Endodermal cell (in vitro differentiated cells): ENCODE data around the gene MTCL1. TPM values are rescaled to one million over a fixed set of nuclear protein-coding genes. Genes with fewer than 3 reads are reported as not detected.
"Not testable (repeated sequence)": the region's sequence is repeated elsewhere in the genome, so short reads cannot be mapped to it uniquely, and the experiment has no call there.

Source experiments
- DNase-seq: peaks from one replicate; pipeline ENCODE4 v3.0.0-alpha.2; 2017
- H3K27ac ChIP-seq: 2 replicates; pipeline ENCODE4 v1.5.1; 2013; ENCODE audit warnings: mild to moderate bottlenecking, low read depth, low read length, moderate library complexity
- H3K27me3 ChIP-seq: 2 replicates; pipeline ENCODE4 v1.6.1; 2013; ENCODE audit warnings: mild to moderate bottlenecking, low read length, moderate library complexity; ENCODE audit not compliant: insufficient read depth, control insufficient read depth, poor library complexity, severe bottlenecking
- H3K36me3 ChIP-seq: 2 replicates; pipeline ENCODE4 v1.7.0; 2013; ENCODE audit warnings: mild to moderate bottlenecking, low read length, moderate library complexity; ENCODE audit not compliant: control insufficient read depth, insufficient read depth
- H3K4me1 ChIP-seq: one replicate; pipeline ENCODE4 v1.7.0; 2013; ENCODE audit warnings: low read length; ENCODE audit not compliant: control insufficient read depth, insufficient read depth
- H3K4me3 ChIP-seq: 2 replicates; pipeline ENCODE4 v1.5.1; 2013; ENCODE audit warnings: mild to moderate bottlenecking, low read length, moderate library complexity
- H3K9ac ChIP-seq: 2 replicates; pipeline ENCODE4 v1.6.1; 2013; ENCODE audit warnings: mild to moderate bottlenecking, low read length, moderate library complexity; ENCODE audit not compliant: poor library complexity, severe bottlenecking; ENCODE audit errors: extremely low read depth
- H3K9me3 ChIP-seq: 2 replicates; pipeline ENCODE4 v1.6.1; 2013; ENCODE audit warnings: mild to moderate bottlenecking, low read length, moderate library complexity; ENCODE audit not compliant: control insufficient read depth
- H3K27ac Mint-ChIP-seq: 2 replicates; pipeline ENCODE4 v1.8.0; 2020; ENCODE audit warnings: mixed read lengths
- H3K27me3 Mint-ChIP-seq: 2 replicates; pipeline ENCODE4 v1.8.0; 2021; ENCODE audit warnings: mild to moderate bottlenecking, mixed read lengths; ENCODE audit not compliant: insufficient read depth
- H3K36me3 Mint-ChIP-seq: 2 replicates; pipeline ENCODE4 v1.8.0; 2020; ENCODE audit warnings: low read depth, mixed read lengths
- H3K4me1 Mint-ChIP-seq: 2 replicates; pipeline ENCODE4 v1.8.0; 2020; ENCODE audit warnings: mixed read lengths
- H3K4me3 Mint-ChIP-seq: 2 replicates; pipeline ENCODE4 v1.8.0; 2020; ENCODE audit warnings: mild to moderate bottlenecking, moderate library complexity, mixed read lengths
- H3K9me3 Mint-ChIP-seq: 2 replicates; pipeline ENCODE4 v1.8.0; 2020; ENCODE audit warnings: mild to moderate bottlenecking, mixed read lengths
- CTCF ChIP-seq: fragments of 200-600 bp; sonication (generic); conservative IDR thresholded peaks from 2 replicates; pipeline ENCODE4 v1.5.0; 2021; ENCODE audit warnings: antibody characterized with exemption, mild to moderate bottlenecking
- WGBS, 2 experiments: methylation state at CpG; one replicate each; pipeline versions ENCODE4 v1.1.5 to v1.1.7; 2013; ENCODE audit warnings: missing lambda C conversion rate in 2 of 2, mixed read lengths in 1 of 2; ENCODE audit not compliant: insufficient coverage in 1 of 2, insufficient read length in 1 of 2; 5-methylcytosine and 5-hydroxymethylcytosine counted together
- total RNA-seq, 2 donors: library from RNA; stranded (reverse); fragmentation: NEBNext Ultra II Directional in 1 of 2; extraction: Animal tissue kit (Norgen Biotek cat#: 25700) in 1 of 2; gene quantifications; 2 replicates in 1 of 2; 3 replicates in 1 of 2; pipeline ENCODE4 v1.2.1, GENCODE V29; 2021

Gene MTCL1
- total RNA-seq, 2 donors from 2014 or later: 15.0 to 26.0 TPM

GRCh38 chr18:8760984-8761383, 55.6 kb downstream of the MTCL1 start:
- H3K4me1 ChIP-seq: no peaks in the 10 kb centered on the region
- no peak overlapping the region for H3K27ac Mint-ChIP-seq
- WGBS, 2 experiments: 88 to 91% methylated on average over 1 to 2 of the region's 2 CpGs
- peaks cover 21% of the 10 kb centered on the region for H3K9me3 ChIP-seq
- no peaks in the 10 kb centered on the region for H3K27me3 Mint-ChIP-seq
- no peaks in the 10 kb centered on the region for H3K27me3 ChIP-seq
- H3K36me3 ChIP-seq: no peaks in the 10 kb centered on the region
- peaks cover 17% of the 10 kb centered on the region for H3K9me3 Mint-ChIP-seq
- TF ChIP-seq CTCF: no peak
- H3K4me3 ChIP-seq: no peak overlapping the region
- peaks cover 42% of the 10 kb centered on the region for H3K36me3 Mint-ChIP-seq
- H3K9ac ChIP-seq: no peak overlapping the region
- H3K4me3 Mint-ChIP-seq: no peak overlapping the region
- no peak for DNase-seq
- H3K4me1 Mint-ChIP-seq: peaks cover 13% of the 10 kb centered on the region
- H3K27ac ChIP-seq: no peak overlapping the region

- not testable (repeated sequence) for H3K27me3 ChIP-seq, H3K9ac ChIP-seq, DNase-seq, H3K27ac ChIP-seq, H3K4me3 ChIP-seq, H3K4me3 Mint-ChIP-seq, H3K36me3 ChIP-seq, H3K27me3 Mint-ChIP-seq, H3K27ac Mint-ChIP-seq, H3K4me1 ChIP-seq
- peaks cover 21% of the 10 kb centered on the region for H3K9me3 ChIP-seq
- Mint-ChIP-seq H3K4me1 (peaks cover 13% of the 10 kb centered on the region), H3K9me3 (peaks cover 17% of the 10 kb centered on the region), H3K36me3 (peaks cover 42% of the 10 kb centered on the region)
- 85 to 100% methylated on average over 1 to 3 of the region's 3 CpGs for WGBS, 2 experiments
These were observed 56.2 kb downstream of the MTCL1 start for GRCh38 chr18:8761535-8761934.

- H3K9me3 ChIP-seq: peaks cover 21% of the 10 kb centered on the region
- no peaks in the 10 kb centered on the region for H3K4me1 ChIP-seq
- no peak for DNase-seq
- Mint-ChIP-seq H3K27me3 (no peaks in the 10 kb centered on the region), H3K36me3 (peaks cover 42% of the 10 kb centered on the region), H3K4me1 (peaks cover 13% of the 10 kb centered on the region), H3K4me3 (no peak overlapping the region), H3K9me3 (peaks cover 17% of the 10 kb centered on the region), H3K27ac (no peak overlapping the region)
- no peak overlapping the region for H3K9ac ChIP-seq
- no peaks in the 10 kb centered on the region for H3K36me3 ChIP-seq
- WGBS, 2 experiments: 91 to 97% methylated on average over 3 to 5 of the region's 5 CpGs
- no peaks in the 10 kb centered on the region for H3K27me3 ChIP-seq
- TF ChIP-seq CTCF: no peak
- no peak overlapping the region for H3K27ac ChIP-seq
- H3K4me3 ChIP-seq: no peak overlapping the region
These were observed 57.6 kb downstream of the MTCL1 start for GRCh38 chr18:8762968-8763367.

GRCh38 chr18:8763611-8764010, 58.3 kb downstream of the MTCL1 start:
- no peak overlapping the region for H3K4me3 Mint-ChIP-seq
- no peak overlapping the region for H3K9ac ChIP-seq
- peaks cover 21% of the 10 kb centered on the region for H3K9me3 ChIP-seq
- no peak overlapping the region for H3K27ac Mint-ChIP-seq
- no peak overlapping the region for H3K4me3 ChIP-seq
- 78 to 100% methylated on average over 1 of the region's 2 CpGs for WGBS, 2 experiments
- no peaks in the 10 kb centered on the region for H3K36me3 ChIP-seq
- H3K27me3 ChIP-seq: no peaks in the 10 kb centered on the region
- H3K27me3 Mint-ChIP-seq: no peaks in the 10 kb centered on the region
- no peaks in the 10 kb centered on the region for H3K4me1 ChIP-seq
- H3K9me3 Mint-ChIP-seq: peaks cover 17% of the 10 kb centered on the region
- DNase-seq: no peak
- no peak for TF ChIP-seq CTCF
- peaks cover 7% of the 10 kb centered on the region for H3K4me1 Mint-ChIP-seq
- H3K27ac ChIP-seq: no peak overlapping the region
- peaks cover 38% of the 10 kb centered on the region for H3K36me3 Mint-ChIP-seq
